ENCODE data around the gene ZHX3.

The ZHX3 gene, protein sequence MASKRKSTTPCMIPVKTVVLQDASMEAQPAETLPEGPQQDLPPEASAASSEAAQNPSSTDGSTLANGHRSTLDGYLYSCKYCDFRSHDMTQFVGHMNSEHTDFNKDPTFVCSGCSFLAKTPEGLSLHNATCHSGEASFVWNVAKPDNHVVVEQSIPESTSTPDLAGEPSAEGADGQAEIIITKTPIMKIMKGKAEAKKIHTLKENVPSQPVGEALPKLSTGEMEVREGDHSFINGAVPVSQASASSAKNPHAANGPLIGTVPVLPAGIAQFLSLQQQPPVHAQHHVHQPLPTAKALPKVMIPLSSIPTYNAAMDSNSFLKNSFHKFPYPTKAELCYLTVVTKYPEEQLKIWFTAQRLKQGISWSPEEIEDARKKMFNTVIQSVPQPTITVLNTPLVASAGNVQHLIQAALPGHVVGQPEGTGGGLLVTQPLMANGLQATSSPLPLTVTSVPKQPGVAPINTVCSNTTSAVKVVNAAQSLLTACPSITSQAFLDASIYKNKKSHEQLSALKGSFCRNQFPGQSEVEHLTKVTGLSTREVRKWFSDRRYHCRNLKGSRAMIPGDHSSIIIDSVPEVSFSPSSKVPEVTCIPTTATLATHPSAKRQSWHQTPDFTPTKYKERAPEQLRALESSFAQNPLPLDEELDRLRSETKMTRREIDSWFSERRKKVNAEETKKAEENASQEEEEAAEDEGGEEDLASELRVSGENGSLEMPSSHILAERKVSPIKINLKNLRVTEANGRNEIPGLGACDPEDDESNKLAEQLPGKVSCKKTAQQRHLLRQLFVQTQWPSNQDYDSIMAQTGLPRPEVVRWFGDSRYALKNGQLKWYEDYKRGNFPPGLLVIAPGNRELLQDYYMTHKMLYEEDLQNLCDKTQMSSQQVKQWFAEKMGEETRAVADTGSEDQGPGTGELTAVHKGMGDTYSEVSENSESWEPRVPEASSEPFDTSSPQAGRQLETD

GRCh38 chr20:41317546-41318270, at the start of gene ZHX3:
TSS of gene ZHX3 (minus strand) at chr20:41317731. CDS start at chr20:41204916, 112,815 bp downstream.
- in situ Hi-C loops (cut with MboI; ENCODE audit: low sequenced_read_pairs) = no loop called here

GRCh38 chr20:41367393-41367695, 49.8 kb upstream of the ZHX3 start:
- peaks cover 4% of the 10 kb centered on the region for H3K4me1 ChIP-seq

More at GRCh38 chr20:41317546-41318270, at the start of gene ZHX3:
- H3K9me3 ChIP-seq = no peaks in the 10 kb centered on the region
- H3K4me3 ChIP-seq = peak within 1 kb of the TSS; percentile 74
- peak; percentile 92 to 98 for DNase-seq (ENCODE audit: low spot score in 2 of 2)
- H3K36me3 ChIP-seq (replicated peaks) = no peaks in the 10 kb centered on the region
- H3K4me1 ChIP-seq = peaks cover 17% of the 10 kb centered on the region
- peaks cover 6% of the 10 kb centered on the region for H3K27me3 ChIP-seq (ENCODE audit: low read depth)

DNA sequence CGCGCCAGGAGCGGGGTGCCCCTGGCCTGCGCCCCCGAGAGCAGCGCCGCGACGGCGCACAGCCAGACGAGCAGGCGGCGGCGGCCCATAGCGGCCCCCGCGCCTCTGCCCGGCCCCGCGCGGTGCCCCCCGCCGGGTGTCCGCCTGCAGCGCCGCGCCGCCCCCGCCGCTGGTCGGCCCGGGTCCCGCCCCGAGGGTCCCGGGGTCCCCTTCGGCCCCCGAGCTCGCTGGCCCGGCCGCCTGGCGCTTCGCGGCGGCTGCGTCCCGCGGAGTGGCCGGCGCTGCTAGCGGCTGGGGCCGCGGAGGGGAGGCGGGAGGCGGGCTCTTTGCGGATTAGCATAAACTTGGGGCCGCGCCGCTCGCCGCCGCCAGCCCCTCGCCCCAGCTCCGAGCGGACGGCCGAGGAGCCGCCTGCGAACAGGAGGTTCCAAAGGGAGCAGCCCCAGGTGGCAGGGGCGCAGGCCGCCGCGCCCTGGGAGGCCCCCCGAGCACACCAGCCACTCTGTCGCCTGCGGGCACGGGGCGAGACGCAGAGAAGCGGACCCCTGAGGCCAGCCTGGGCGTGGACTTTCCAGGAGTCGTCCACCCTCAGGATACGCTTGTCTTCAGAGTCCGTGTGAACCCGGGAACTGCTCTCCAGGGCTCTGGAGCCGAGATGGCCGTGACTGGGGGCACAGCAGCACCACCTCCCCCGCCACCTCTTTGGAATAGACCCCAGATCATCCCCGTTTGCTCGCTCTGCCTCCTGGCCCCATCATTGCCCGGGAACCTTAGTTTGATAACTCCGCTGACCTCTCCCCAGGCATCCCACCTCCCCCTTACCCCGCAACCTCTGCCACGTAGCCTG, 49.2 kb upstream of the ZHX3 start, which contains the start of gene EMILIN3:
TSS of gene EMILIN3 (minus strand) at position 273 of the 847 bp plus-strand sequence. CDS start at position 89, 184 bp downstream.
- no peaks in the 10 kb centered on the region for H3K27me3 ChIP-seq (ENCODE audit: low read depth)
- H3K36me3 ChIP-seq (replicated peaks) = peaks cover 14% of the 10 kb centered on the region
- DNase-seq (ENCODE audit: low spot score in 2 of 2) = peak; percentile 56 to 80
- H3K4me1 ChIP-seq = peaks cover 4% of the 10 kb centered on the region
- peak within 1 kb of the TSS; percentile 46 for H3K4me3 ChIP-seq
- no peaks in the 10 kb centered on the region for H3K9me3 ChIP-seq
- in situ Hi-C loops (cut with MboI; ENCODE audit: low sequenced_read_pairs) = no loop called here

More at GRCh38 chr20:41367393-41367695, 49.8 kb upstream of the ZHX3 start:
- in situ Hi-C loops (cut with MboI; ENCODE audit: low sequenced_read_pairs) = no loop called here
- no peaks in the 10 kb centered on the region for H3K27me3 ChIP-seq (ENCODE audit: low read depth)
- peaks cover 9% of the 10 kb centered on the region for H3K36me3 ChIP-seq (replicated peaks)
- H3K4me3 ChIP-seq = no peak overlapping the region
- DNase-seq (ENCODE audit: low spot score in 2 of 2) = no peak
- H3K9me3 ChIP-seq = no peaks in the 10 kb centered on the region

DNA sequence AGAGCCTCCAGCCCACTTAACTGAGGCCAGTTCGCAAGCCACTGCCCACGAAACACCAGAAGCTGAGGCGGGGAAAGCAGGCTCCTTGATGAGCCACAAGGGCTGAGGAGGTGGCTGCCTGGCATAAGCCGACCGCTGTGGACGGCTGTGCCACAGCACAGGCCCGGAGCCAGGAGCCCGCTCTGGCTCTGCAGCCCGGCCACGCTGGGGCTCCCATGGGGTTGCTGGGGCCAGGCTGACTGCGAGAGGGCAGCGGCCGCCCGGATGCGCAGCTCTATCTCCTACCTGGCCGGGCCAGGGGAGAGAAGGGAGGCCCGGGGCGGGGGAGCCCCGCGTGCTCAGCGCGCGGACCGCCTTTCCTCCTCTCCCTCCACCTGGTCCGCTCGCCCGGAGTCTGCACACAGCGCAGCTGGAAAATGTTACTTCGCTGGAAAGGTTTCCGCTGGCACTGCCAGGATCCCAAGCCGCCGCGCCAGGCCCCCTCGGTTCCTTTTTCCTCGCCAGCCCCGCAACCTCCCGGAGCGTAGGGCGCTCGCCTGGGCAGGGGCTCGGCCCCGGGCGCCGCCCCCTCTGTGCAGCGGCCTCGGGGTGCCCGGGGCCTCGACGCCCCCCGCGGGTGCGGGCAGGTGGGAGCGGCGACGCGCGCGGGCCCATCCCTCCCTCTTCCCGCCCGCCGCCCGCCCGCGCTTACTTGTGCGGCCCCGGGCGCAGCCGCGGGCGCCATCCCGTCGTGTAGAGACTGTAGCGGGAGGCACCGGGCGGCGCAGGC, 48.4 kb upstream of the ZHX3 start:
- Histone ChIP-seq H3K27me3 (ENCODE audit: low read depth) (no peaks in the 10 kb centered on the region), H3K9me3 (no peaks in the 10 kb centered on the region), H3K36me3 (replicated peaks) (peaks cover 16% of the 10 kb centered on the region), H3K4me1 (peaks cover 4% of the 10 kb centered on the region), H3K4me3 (peak overlapping the region; percentile 46)
- in situ Hi-C loops (cut with MboI; ENCODE audit: low sequenced_read_pairs) = no loop called here
- peak in 1 of 2 experiments; percentile 36 for DNase-seq (ENCODE audit: low spot score in 2 of 2)

DNA sequence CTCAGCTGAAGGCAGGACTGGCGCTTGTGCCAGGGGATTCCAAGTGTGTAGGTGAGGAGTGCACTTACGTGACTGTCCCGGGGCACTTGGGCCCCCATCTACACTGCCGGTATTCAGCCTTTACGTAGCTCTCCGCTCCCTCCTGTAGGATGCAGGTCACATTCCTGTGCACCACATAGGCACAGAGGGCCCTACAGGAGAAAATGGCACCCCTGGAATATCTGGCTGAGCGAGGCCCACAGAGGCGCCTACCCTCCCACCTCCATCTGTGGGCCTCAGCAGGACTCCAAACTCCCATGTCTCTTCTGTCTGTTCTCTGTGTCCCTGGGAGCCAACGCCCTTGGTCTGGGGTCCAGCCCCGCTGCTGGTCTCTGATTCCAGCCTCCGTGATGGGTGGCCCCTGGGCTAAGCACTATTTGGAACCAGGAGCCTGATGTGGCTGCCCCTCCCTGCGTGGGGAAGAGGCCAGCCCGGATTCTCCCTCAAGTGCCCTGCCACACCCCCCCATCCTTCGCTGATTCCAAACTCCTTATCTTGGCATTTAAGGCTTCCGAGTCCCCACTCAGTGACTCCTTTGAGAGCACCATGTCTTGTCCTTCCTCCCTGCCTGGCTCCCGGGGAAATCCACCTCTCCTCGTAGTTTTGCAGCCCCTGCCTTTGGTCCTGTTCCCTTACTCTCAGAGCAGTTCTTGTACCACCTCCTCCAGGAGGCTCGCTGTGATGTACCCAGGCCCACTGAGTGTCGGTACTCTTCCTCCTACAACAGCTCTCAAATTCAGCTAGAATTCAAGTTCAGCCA, 47.6 kb upstream of the ZHX3 start:
- no peaks in the 10 kb centered on the region for H3K27me3 ChIP-seq (ENCODE audit: low read depth)
- peak overlapping the region; percentile 46 for H3K4me3 ChIP-seq
- DNase-seq (ENCODE audit: low spot score in 2 of 2) = no peak
- in situ Hi-C loops (cut with MboI; ENCODE audit: low sequenced_read_pairs) = no loop called here
- H3K4me1 ChIP-seq = peaks cover 4% of the 10 kb centered on the region
- H3K36me3 ChIP-seq (replicated peaks) = peaks cover 21% of the 10 kb centered on the region
- no peaks in the 10 kb centered on the region for H3K9me3 ChIP-seq

DNA sequence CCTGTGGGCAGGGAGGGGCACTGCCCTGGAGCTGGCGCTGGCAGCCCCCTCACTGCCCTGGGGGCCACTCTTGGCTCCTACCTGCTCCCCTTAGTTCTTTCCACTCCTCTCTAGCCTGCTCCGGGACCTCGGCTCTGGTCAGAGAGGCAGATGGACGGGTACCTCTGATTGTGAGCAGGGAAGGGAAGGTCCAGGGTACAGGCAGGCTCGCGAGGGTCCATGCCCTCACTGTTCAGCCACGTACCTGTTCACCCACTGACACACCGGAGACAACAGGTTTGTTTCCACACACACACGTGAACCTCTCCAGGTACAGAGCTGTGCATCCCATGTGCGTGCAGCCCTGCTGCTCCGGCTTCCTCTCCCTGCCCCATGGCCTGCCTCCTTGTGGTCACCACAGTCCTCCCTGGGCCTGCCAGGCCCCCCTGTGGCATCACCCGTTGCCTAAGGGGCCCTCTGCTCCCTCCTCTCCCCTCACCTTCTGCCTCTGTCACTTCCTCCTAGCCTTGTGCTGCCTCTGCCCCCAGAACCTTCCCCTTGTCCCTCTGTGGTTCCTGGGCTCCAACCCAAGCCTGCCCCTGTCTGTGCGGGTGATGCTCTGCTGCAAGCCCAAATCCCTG, 46.8 kb upstream of the ZHX3 start:
- Histone ChIP-seq H3K4me1 (peaks cover 4% of the 10 kb centered on the region), H3K4me3 (no peak overlapping the region), H3K36me3 (replicated peaks) (peaks cover 21% of the 10 kb centered on the region), H3K9me3 (no peaks in the 10 kb centered on the region), H3K27me3 (ENCODE audit: low read depth) (no peaks in the 10 kb centered on the region)
- in situ Hi-C loops (cut with MboI; ENCODE audit: low sequenced_read_pairs) = no loop called here
- no peak for DNase-seq (ENCODE audit: low spot score in 2 of 2)

DNA sequence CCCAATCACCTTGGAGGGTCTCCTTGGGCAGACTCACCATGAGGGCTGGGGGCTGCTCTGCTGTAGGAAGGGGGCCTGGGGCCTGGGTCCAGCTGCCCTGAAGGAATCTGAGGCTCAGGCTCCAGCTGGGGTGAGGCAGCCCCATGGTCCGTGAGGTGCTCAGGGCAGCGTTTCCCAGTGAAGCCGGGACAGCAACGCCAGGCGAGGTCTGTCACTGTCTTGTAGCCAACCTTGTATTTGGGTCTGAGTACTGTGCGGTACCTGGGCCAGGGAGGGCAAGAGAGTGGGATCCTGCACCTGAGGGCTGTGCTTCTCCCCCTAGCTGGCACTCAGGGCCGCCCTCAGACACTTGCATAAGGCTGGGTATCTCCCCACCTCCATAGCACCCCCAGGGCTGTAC, 46.1 kb upstream of the ZHX3 start:
- H3K27me3 ChIP-seq (ENCODE audit: low read depth) = no peaks in the 10 kb centered on the region
- H3K36me3 ChIP-seq (replicated peaks) = peaks cover 21% of the 10 kb centered on the region
- no peak for DNase-seq (ENCODE audit: low spot score in 2 of 2)
- H3K4me1 ChIP-seq = peaks cover 4% of the 10 kb centered on the region
- in situ Hi-C loops (cut with MboI; ENCODE audit: low sequenced_read_pairs) = no loop called here
- H3K4me3 ChIP-seq = no peak overlapping the region
- H3K9me3 ChIP-seq = no peaks in the 10 kb centered on the region

GRCh38 chr20:41362748-41363140, 45.2 kb upstream of the ZHX3 start:
- DNase-seq (ENCODE audit: low spot score in 2 of 2) = no peak
- H3K36me3 ChIP-seq (replicated peaks) = peaks cover 26% of the 10 kb centered on the region

DNA sequence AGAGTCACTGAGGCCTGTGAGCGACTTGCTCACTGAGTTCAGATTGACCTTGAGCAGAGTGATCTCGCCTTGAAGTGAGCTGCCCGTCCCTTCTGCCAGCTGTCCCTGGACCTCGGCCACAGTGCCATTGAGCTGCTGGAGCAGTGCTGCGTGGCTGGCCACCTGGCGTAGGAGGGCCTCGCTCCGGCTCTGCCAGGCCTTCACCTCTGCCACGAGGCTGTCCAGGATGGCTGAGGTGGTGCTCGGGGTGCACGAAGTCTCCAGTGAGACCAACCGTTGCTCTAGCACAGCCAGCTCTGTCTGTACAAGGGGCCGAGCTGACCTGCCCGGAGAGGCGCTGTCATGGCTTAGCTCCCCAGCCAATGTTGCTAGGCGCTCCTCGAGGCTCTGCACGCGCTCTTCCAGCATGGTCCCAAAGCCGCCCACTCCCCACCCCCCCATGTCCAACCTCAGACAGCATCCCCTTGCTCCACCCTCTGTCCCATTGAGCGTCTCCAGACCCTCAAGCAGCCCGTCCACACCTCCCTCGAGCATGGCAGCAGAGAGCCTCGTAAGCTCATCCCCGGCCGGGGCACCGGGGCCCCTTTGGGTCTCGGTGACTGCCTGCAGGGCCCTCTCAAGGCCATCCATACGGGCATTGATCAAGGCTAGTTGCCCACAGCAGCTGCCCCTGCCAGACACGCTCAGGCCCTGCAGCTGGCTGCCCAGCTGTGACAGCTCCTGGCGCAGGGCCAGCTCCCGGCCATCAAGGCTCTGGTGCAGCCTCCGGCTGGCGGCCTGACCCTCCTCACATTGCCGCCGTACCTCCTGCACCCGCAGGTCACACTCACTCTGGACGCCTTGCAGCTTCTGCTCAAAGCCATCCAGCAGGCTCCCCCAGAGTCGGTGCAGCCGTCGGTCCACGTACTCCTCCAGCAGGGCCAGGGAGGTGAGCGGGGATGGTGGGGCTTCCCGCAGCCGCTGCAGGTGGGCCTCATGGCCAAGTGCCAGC, 44.5 kb upstream of the ZHX3 start:
- in situ Hi-C loops (cut with MboI; ENCODE audit: low sequenced_read_pairs) = no loop called here
- no peak for DNase-seq (ENCODE audit: low spot score in 2 of 2)
- no peaks in the 10 kb centered on the region for H3K27me3 ChIP-seq (ENCODE audit: low read depth)

More at GRCh38 chr20:41362748-41363140, 45.2 kb upstream of the ZHX3 start:
- no peaks in the 10 kb centered on the region for H3K27me3 ChIP-seq (ENCODE audit: low read depth)
- H3K4me1 ChIP-seq = peaks cover 4% of the 10 kb centered on the region
- H3K4me3 ChIP-seq = no peak overlapping the region
- in situ Hi-C loops (cut with MboI; ENCODE audit: low sequenced_read_pairs) = no loop called here
- no peaks in the 10 kb centered on the region for H3K9me3 ChIP-seq

GRCh38 chr20:41360831-41361756, 43.6 kb upstream of the ZHX3 start:
- Histone ChIP-seq H3K4me1 (no peaks in the 10 kb centered on the region; the same call in 1 of the 2 replicates), H3K27me3 (ENCODE audit: low read depth) (no peaks in the 10 kb centered on the region), H3K36me3 (replicated peaks) (peaks cover 30% of the 10 kb centered on the region), H3K9me3 (no peaks in the 10 kb centered on the region), H3K4me3 (no peak overlapping the region)
- in situ Hi-C loops (cut with MboI; ENCODE audit: low sequenced_read_pairs) = no loop called here
- no peak for DNase-seq (ENCODE audit: low spot score in 2 of 2)

More for the DNA sequence above, 44.5 kb upstream of the ZHX3 start:
- no peak overlapping the region for H3K4me3 ChIP-seq
- peaks cover 3% of the 10 kb centered on the region for H3K4me1 ChIP-seq
- H3K36me3 ChIP-seq (replicated peaks) = peaks cover 30% of the 10 kb centered on the region
- H3K9me3 ChIP-seq = no peaks in the 10 kb centered on the region

Measured in HAP-1 (cell line).